ENCODE data around the gene BTD.

The BTD gene

DNA sequence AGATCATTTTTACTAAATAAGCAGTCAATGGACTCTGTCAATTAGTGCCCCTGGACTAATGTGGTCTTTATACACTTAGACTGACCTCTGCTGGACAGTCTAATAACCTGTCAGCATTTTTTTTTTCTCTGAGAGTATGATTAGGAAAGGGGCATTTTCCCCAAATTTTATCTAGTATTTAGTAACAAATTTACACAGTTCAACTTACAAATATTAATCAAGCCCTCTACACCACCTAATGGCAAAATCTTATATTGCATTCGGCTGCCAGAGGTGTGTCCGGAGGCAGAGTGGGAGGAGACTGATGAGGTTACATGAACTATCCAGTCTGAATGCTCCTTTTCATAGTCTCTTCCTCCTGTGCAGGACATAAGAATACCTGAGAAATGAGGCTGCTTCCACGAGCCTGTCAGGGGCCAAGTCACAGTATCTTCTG is 44.0 kb upstream of the BTD start:
- TF ChIP-seq POLR2AphosphoS5 (IDR thresholded peaks at IDR 0.05; ENCODE audit: low read depth, low read length) (no peak), SIN3A (IDR thresholded peaks at IDR 0.05; ENCODE audit: borderline replicate concordance, insufficient read depth, low read length) (no peak), TAF1 (IDR thresholded peaks at IDR 0.05; ENCODE audit: borderline replicate concordance, insufficient read depth, low read length) (no peak), FOXP2 (optimal IDR thresholded peaks at IDR 0.05; ENCODE audit: borderline replicate concordance, extremely low read depth, extremely low read length, insufficient read depth) (no peak)
- TF ChIP-seq, protein P1, sequence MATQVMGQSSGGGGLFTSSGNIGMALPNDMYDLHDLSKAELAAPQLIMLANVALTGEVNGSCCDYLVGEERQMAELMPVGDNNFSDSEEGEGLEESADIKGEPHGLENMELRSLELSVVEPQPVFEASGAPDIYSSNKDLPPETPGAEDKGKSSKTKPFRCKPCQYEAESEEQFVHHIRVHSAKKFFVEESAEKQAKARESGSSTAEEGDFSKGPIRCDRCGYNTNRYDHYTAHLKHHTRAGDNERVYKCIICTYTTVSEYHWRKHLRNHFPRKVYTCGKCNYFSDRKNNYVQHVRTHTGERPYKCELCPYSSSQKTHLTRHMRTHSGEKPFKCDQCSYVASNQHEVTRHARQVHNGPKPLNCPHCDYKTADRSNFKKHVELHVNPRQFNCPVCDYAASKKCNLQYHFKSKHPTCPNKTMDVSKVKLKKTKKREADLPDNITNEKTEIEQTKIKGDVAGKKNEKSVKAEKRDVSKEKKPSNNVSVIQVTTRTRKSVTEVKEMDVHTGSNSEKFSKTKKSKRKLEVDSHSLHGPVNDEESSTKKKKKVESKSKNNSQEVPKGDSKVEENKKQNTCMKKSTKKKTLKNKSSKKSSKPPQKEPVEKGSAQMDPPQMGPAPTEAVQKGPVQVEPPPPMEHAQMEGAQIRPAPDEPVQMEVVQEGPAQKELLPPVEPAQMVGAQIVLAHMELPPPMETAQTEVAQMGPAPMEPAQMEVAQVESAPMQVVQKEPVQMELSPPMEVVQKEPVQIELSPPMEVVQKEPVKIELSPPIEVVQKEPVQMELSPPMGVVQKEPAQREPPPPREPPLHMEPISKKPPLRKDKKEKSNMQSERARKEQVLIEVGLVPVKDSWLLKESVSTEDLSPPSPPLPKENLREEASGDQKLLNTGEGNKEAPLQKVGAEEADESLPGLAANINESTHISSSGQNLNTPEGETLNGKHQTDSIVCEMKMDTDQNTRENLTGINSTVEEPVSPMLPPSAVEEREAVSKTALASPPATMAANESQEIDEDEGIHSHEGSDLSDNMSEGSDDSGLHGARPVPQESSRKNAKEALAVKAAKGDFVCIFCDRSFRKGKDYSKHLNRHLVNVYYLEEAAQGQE (IDR thresholded peaks at IDR 0.05; ENCODE audit: insufficient read depth in 1 of 2, low read depth in 2 of 2, low read length in 2 of 2), result no peak

DNA sequence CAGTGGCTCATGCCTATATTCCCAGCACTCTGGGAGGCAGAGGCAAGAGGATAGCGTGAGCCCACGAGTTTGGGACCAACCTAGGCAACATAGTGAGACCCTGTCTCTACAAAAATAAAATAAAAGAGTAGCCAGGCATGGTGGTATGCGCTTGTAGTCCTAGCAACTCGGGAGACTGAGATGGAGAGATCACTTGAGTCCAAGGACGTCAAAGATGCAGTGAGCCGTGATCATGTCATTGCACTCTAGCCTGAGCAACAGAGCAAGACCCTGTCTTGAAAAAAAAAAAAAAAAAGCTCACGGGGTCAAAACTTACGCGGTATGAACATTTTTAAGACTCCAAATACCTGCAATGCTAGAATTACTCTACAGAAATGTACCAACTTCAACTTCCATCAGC is 43.0 kb upstream of the BTD start:
- TF ChIP-seq SIN3A (IDR thresholded peaks at IDR 0.05; ENCODE audit: borderline replicate concordance, insufficient read depth, low read length) (no peak), TAF1 (IDR thresholded peaks at IDR 0.05; ENCODE audit: borderline replicate concordance, insufficient read depth, low read length) (no peak), POLR2AphosphoS5 (IDR thresholded peaks at IDR 0.05; ENCODE audit: low read depth, low read length) (no peak), FOXP2 (optimal IDR thresholded peaks at IDR 0.05; ENCODE audit: borderline replicate concordance, extremely low read depth, extremely low read length, insufficient read depth) (no peak)
- TF ChIP-seq, protein P1 (IDR thresholded peaks at IDR 0.05; ENCODE audit: insufficient read depth in 1 of 2, low read depth in 2 of 2, low read length in 2 of 2), result no peak

DNA sequence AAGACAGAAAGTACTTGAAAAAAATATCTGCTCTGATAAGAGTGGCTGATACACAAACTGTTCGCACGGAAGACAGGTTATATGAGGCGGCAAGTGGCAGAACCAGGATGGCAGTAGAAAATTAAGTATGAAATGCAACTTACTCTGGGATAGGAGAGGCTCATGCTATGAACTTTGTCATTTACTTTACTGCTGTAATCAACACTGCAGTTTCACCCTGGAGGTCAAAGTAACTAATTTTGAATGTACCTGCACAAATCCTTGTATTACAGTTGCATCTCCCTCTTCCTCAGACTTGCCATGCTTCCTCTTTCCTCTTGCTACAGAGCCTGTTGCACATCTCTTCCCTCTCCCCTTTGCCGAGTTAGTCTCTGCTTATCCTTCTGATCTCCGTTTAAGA is 39.0 kb upstream of the BTD start:
- no peak for TF ChIP-seq SIN3A (IDR thresholded peaks at IDR 0.05; ENCODE audit: borderline replicate concordance, insufficient read depth, low read length)
- TF ChIP-seq, protein P1 (IDR thresholded peaks at IDR 0.05; ENCODE audit: insufficient read depth in 1 of 2, low read depth in 2 of 2, low read length in 2 of 2), result no peak
- TF ChIP-seq FOXP2 (optimal IDR thresholded peaks at IDR 0.05; ENCODE audit: borderline replicate concordance, extremely low read depth, extremely low read length, insufficient read depth), result no peak
- no peak for TF ChIP-seq POLR2AphosphoS5 (IDR thresholded peaks at IDR 0.05; ENCODE audit: low read depth, low read length)
- TF ChIP-seq TAF1 (IDR thresholded peaks at IDR 0.05; ENCODE audit: borderline replicate concordance, insufficient read depth, low read length), result no peak

DNA sequence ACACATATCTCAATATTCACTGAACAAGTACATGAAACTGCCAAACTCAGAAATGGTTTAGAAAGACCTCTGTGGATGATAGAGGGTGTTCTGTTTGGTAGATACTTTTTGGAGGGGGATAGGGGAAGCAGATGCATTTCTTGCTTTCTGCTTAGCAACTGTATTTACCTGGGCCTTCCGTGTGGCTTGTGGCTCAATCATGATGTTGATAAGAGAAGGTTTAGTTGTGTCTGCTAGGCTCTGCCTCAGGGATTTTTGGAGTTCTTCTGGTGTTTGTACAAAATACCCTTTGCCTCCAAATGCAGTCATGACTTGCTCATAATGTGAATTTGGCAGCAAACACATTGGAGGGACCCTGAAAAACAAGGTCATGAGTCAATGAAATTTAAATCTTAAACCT is 38.4 kb upstream of the BTD start:
- TF ChIP-seq POLR2AphosphoS5 (IDR thresholded peaks at IDR 0.05; ENCODE audit: low read depth, low read length) (no peak), SIN3A (IDR thresholded peaks at IDR 0.05; ENCODE audit: borderline replicate concordance, insufficient read depth, low read length) (no peak), TAF1 (IDR thresholded peaks at IDR 0.05; ENCODE audit: borderline replicate concordance, insufficient read depth, low read length) (no peak), FOXP2 (optimal IDR thresholded peaks at IDR 0.05; ENCODE audit: borderline replicate concordance, extremely low read depth, extremely low read length, insufficient read depth) (no peak)
- TF ChIP-seq, protein P1 (IDR thresholded peaks at IDR 0.05; ENCODE audit: insufficient read depth in 1 of 2, low read depth in 2 of 2, low read length in 2 of 2), result no peak

DNA sequence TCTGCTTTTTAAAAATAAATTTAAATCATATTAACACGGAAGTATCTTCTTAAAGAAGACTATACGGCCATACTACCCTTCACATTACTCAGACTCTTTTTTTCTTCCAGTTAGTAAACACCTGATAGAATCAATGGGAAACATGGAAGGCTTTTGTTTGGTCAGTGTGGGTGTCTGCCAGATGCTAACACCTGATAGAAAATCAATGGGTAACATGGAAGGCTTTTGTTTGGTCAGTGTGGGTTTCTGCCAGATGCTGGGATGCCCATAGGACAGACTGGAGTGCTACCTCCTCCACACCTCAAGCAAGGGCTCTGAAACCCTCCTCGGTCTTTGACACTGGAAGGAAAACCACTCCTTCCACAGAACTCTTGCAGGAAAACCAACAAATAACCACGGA is 29.4 kb upstream of the BTD start:
- no peak for TF ChIP-seq TAF1 (IDR thresholded peaks at IDR 0.05; ENCODE audit: borderline replicate concordance, insufficient read depth, low read length)
- TF ChIP-seq SIN3A (IDR thresholded peaks at IDR 0.05; ENCODE audit: borderline replicate concordance, insufficient read depth, low read length), result no peak
- TF ChIP-seq, protein P1 (IDR thresholded peaks at IDR 0.05; ENCODE audit: insufficient read depth in 1 of 2, low read depth in 2 of 2, low read length in 2 of 2), result no peak
- no peak for TF ChIP-seq POLR2AphosphoS5 (IDR thresholded peaks at IDR 0.05; ENCODE audit: low read depth, low read length)
- TF ChIP-seq FOXP2 (optimal IDR thresholded peaks at IDR 0.05; ENCODE audit: borderline replicate concordance, extremely low read depth, extremely low read length, insufficient read depth), result no peak
